IMR-90 (cell line): ENCODE data around the gene CT45A1. TPM values are rescaled to one million over a fixed set of nuclear protein-coding genes. Genes with fewer than 3 reads are reported as not detected.
A peak's percentile ranks its signal among the peaks of the same experiment; 100 is the strongest.

ENCODE experiments used
- ATAC-seq: fragments of 200-7000 bp; cut with Tn5 transposase; 2 replicates; pipeline ENCODE4 v1.9.1; 2020; ENCODE audit warnings: low read depth, mild to moderate bottlenecking, moderate library complexity
- BruUV-seq: library from RNA; stranded (reverse); fragments of 400-500 nt; replicated peaks from 2 replicates; lab custom pipeline; 2021; lab: Mats Ljungman, UMichigan
- CTCF ChIA-PET: fragments of 300-600 bp; formaldehyde crosslinking; extraction: SDS; loops from one replicate; lab custom pipeline; 2021; ENCODE audit warnings: antibody characterized with exemption; lab: Yijun Ruan, JAX
- POLR2A ChIA-PET: fragments of 300-600 bp; sonication (Branson Sonifier 250); formaldehyde crosslinking; loops from one replicate; lab custom pipeline; 2022; ENCODE audit warnings: antibody characterized with exemption; ENCODE audit not compliant: unreplicated experiment; lab: Charles Lee
- DNase-seq: peaks from one replicate; pipeline ENCODE4 v3.0.0; 2013
- H2AFZ ChIP-seq: replicated peaks from 2 replicates; pipeline ENCODE3; 2013; ENCODE audit warnings: low read length, mild to moderate bottlenecking; ENCODE audit not compliant: poor library complexity
- H2AK5ac ChIP-seq: 2 replicates; pipeline ENCODE4 v1.6.1; 2013; ENCODE audit warnings: low read depth, low read length, inconsistent platforms
- H2AK9ac ChIP-seq: replicated peaks from 2 replicates; pipeline ENCODE3; 2013; ENCODE audit warnings: mild to moderate bottlenecking, low read depth, low read length, moderate library complexity; ENCODE audit not compliant: poor library complexity
- H2BK120ac ChIP-seq: 2 replicates; pipeline ENCODE4 v1.6.1; 2013; ENCODE audit warnings: low read depth, low read length, inconsistent platforms
- H2BK15ac ChIP-seq: 3 replicates; pipeline ENCODE4 v1.6.1; 2013; ENCODE audit warnings: low read depth, low read length, inconsistent platforms
- H2BK20ac ChIP-seq: 2 replicates; pipeline ENCODE4 v1.6.1; 2013; ENCODE audit warnings: low read depth, mild to moderate bottlenecking, inconsistent platforms, low read length, moderate library complexity
- H2BK5ac ChIP-seq: 2 replicates; pipeline ENCODE4 v1.6.1; 2013; ENCODE audit warnings: mild to moderate bottlenecking, low read depth, low read length, inconsistent platforms; ENCODE audit not compliant: poor library complexity, severe bottlenecking
- H3K14ac ChIP-seq: replicated peaks from 2 replicates; pipeline ENCODE4 v1.6.1; 2013; ENCODE audit warnings: low read depth, low read length, inconsistent platforms
- H3K18ac ChIP-seq: 2 replicates; pipeline ENCODE4 v1.6.1; 2013; ENCODE audit warnings: low read depth, low read length, control low read depth
- H3K23ac ChIP-seq: 2 replicates; pipeline ENCODE4 v1.6.1; 2013; ENCODE audit warnings: low read depth, low read length, inconsistent platforms
- H3K27ac ChIP-seq: 2 replicates; pipeline ENCODE4 v1.5.1; 2013; ENCODE audit warnings: mild to moderate bottlenecking, control low read depth, low read length; ENCODE audit not compliant: insufficient read depth
- H3K27me3 ChIP-seq: 2 replicates; pipeline ENCODE4 v1.6.1; 2013; ENCODE audit warnings: low read length; ENCODE audit not compliant: control insufficient read depth, insufficient read depth
- H3K36me3 ChIP-seq: 2 replicates; pipeline ENCODE4 v1.6.1; 2013; ENCODE audit warnings: low read length, mixed read lengths; ENCODE audit not compliant: control insufficient read depth, insufficient read depth
- H3K4ac ChIP-seq: 2 replicates; pipeline ENCODE4 v1.6.1; 2013; ENCODE audit warnings: low read depth, low read length, inconsistent platforms
- H3K4me1 ChIP-seq: 2 replicates; pipeline ENCODE4 v1.6.1; 2013; ENCODE audit warnings: low read length, mixed read lengths; ENCODE audit not compliant: control insufficient read depth, insufficient read depth
- H3K4me2 ChIP-seq: 2 replicates; pipeline ENCODE4 v1.6.1; 2013; ENCODE audit warnings: low read depth, mild to moderate bottlenecking, control low read depth, low read length, moderate library complexity
- H3K4me3 ChIP-seq: 2 replicates; pipeline ENCODE4 v1.5.1; 2013; ENCODE audit warnings: low read depth, mild to moderate bottlenecking, control low read depth, low read length, moderate library complexity; ENCODE audit not compliant: insufficient read depth
- H3K56ac ChIP-seq: 2 replicates; pipeline ENCODE4 v1.6.1; 2013; ENCODE audit warnings: low read length, inconsistent platforms; ENCODE audit not compliant: insufficient read depth; ENCODE audit errors: extremely low read depth
- H3K79me1 ChIP-seq, 2 experiments: 2 replicates each; pipeline ENCODE4 v1.6.1; 2013; ENCODE audit warnings: low read length in 2 of 2, inconsistent platforms in 1 of 2, low read depth in 1 of 2
- H3K9ac ChIP-seq: 2 replicates; pipeline ENCODE4 v1.6.1; 2013; ENCODE audit warnings: low read depth, low read length, control low read depth
- H3K9me1 ChIP-seq: 2 replicates; pipeline ENCODE4 v1.6.1; 2013; ENCODE audit warnings: low read length, inconsistent platforms; ENCODE audit not compliant: insufficient read depth
- H3K9me3 ChIP-seq: 2 replicates; pipeline ENCODE4 v1.6.1; 2013; ENCODE audit warnings: low read length; ENCODE audit not compliant: control insufficient read depth, insufficient read depth
- H4K20me1 ChIP-seq: 2 replicates; pipeline ENCODE4 v1.6.1; 2013; ENCODE audit warnings: low read length, inconsistent platforms; ENCODE audit not compliant: insufficient read depth
- H4K5ac ChIP-seq: 2 replicates; pipeline ENCODE4 v1.6.1; 2013; ENCODE audit warnings: mild to moderate bottlenecking, low read depth, low read length, control low read depth
- H4K8ac ChIP-seq, 2 experiments: 2 replicates each; pipeline ENCODE4 v1.6.1; 2013; ENCODE audit warnings: low read depth in 2 of 2, low read length in 2 of 2, control low read depth in 1 of 2, inconsistent platforms in 1 of 2
- H4K91ac ChIP-seq: 2 replicates; pipeline ENCODE4 v1.6.1; 2013; ENCODE audit warnings: low read depth, low read length, inconsistent platforms; ENCODE audit not compliant: insufficient read depth
- CEBPB ChIP-seq: IDR thresholded peaks from 2 replicates; pipeline ENCODE4 v1.6.1; 2012; ENCODE audit warnings: low read depth, low read length, improper control_type of control experiment
- CTCF ChIP-seq: conservative IDR thresholded peaks from 2 replicates; pipeline ENCODE4 v1.5.1; 2012; ENCODE audit warnings: mild to moderate bottlenecking, low read depth, low read length, improper control_type of control experiment
- NFE2L2 ChIP-seq: fragments of 150-350 bp; IDR thresholded peaks from 2 replicates; pipeline ENCODE4 v1.6.1; 2016; ENCODE audit warnings: low read depth, mild to moderate bottlenecking, low read length
- USF2 ChIP-seq: fragments of 150-350 bp; IDR thresholded peaks from 2 replicates; pipeline ENCODE4 v1.6.1; 2017; ENCODE audit warnings: mild to moderate bottlenecking, antibody characterized with exemption, low read length, low read depth
- WGBS, 2 experiments: methylation state at CpG; one replicate each; pipeline versions ENCODE4 v1.1.5 to v1.1.7; 2013; ENCODE audit warnings: missing lambda C conversion rate in 2 of 2; ENCODE audit not compliant: insufficient read length in 1 of 2; ENCODE audit errors: extremely low coverage in 2 of 2; 5-methylcytosine and 5-hydroxymethylcytosine counted together
- dilution Hi-C: fragments of 300-500 bp; cut with HindIII; formaldehyde crosslinking; loops from one replicate; pipeline ENCODE4 v1.14.3; 2018; ENCODE audit warnings: low sequenced_read_pairs; ENCODE audit not compliant: unreplicated experiment
- in situ Hi-C: fragments of 300-500 bp; cut with MboI; formaldehyde crosslinking; loops from 3 replicates; pipeline ENCODE4 v1.14.3; 2019; ENCODE audit warnings: low sequenced_read_pairs, inconsistent platforms, mixed read lengths
- intact Hi-C: fragments of 100-400 bp; cut with micrococcal nuclease; formaldehyde crosslinking; loops from 2 replicates; pipeline ENCODE4 v1.10.0; 2022
- polyA plus RNA-seq, 3 experiments: library from polyadenylated mRNA; depleted of rRNA; stranded (reverse); fragments of >200 nt; gene quantifications; 2 replicates each; pipeline ENCODE4 v1.2.3, GENCODE V29; 2012; ENCODE audit warnings: low replicate concordance in 1 of 3
- total RNA-seq: library from RNA; depleted of rRNA; stranded (reverse); fragments of >200 nt; gene quantifications from 2 replicates; pipeline ENCODE4 v1.2.3, GENCODE V29; 2012

The CT45A1 gene
- total and polyA plus RNA-seq, 2 of the 4 experiments (the other 2 are of a cell fraction), result not detected

- Histone ChIP-seq H4K5ac (no peak overlapping the region), H3K9ac (no peak overlapping the region), H2BK15ac (no peak overlapping the region), H3K18ac (no peak overlapping the region), H3K4me2 (no peak overlapping the region), H2BK20ac (no peak overlapping the region), H3K4ac (no peak overlapping the region), H3K36me3 (no peaks in the 10 kb centered on the region), H3K14ac (no peak overlapping the region), H3K27me3 (no peaks in the 10 kb centered on the region), H3K4me1 (no peaks in the 10 kb centered on the region), H2BK5ac (no peak overlapping the region), H2AK5ac (no peak overlapping the region), H4K91ac (no peak overlapping the region), H3K79me1 (no peaks in the 10 kb centered on the region), H3K9me1 (no peaks in the 10 kb centered on the region), H2AFZ (no peak overlapping the region), H3K9me3 (no peaks in the 10 kb centered on the region), H2BK120ac (no peak overlapping the region), H2AK9ac (no peak overlapping the region), H3K4me3 (no peak overlapping the region), H3K27ac (no peak overlapping the region), H4K8ac (no peak overlapping the region), H3K23ac (no peak overlapping the region), H4K20me1 (no peaks in the 10 kb centered on the region), H3K56ac (no peak overlapping the region)
- no TSS peak for BruUV-seq
- no CpG with 5 or more reads among the region's 18 CpGs for WGBS, 2 experiments
- in situ Hi-C loops (no loop called here), intact Hi-C loops (no loop called here), dilution Hi-C loops (no loop called here)
- TF ChIP-seq NFE2L2 (no peak), CTCF (peak; percentile 28), CEBPB (no peak), USF2 (no peak)
- no peak for ATAC-seq
- ChIA-PET CTCF (interaction anchor here (0.6 kb wide), 1 partner anchor 525 kb away, joined by 3 read pairs; no protein-coding TSS in a partner anchor), POLR2A (no interaction called here)
- DNase-seq, result no peak
Measured at GRCh38 chrX:135740681-135741149, 27.3 kb downstream of the CT45A1 start.
